BJ (cell line): Measurements from ENCODE around the gene OR10G4. TPM values are rescaled to one million over a fixed set of nuclear protein-coding genes. Genes with fewer than 3 reads are reported as not detected.

Experiments
- CTCF ChIA-PET: fragments of 350-600 bp; formaldehyde crosslinking; extraction: SDS; loops from one replicate; lab custom pipeline; 2021; ENCODE audit warnings: antibody characterized with exemption, inconsistent platforms; lab: Yijun Ruan, JAX
- POLR2A ChIA-PET: fragments of 300-600 bp; sonication (Branson Sonifier 250); formaldehyde crosslinking; extraction: SDS; loops from one replicate; lab custom pipeline; 2021; ENCODE audit warnings: antibody characterized with exemption; lab: Charles Lee
- DNase-seq: peaks from one replicate; pipeline ENCODE4 v3.0.0-alpha.2; 2011; ENCODE audit warnings: low read depth
- H3K27me3 ChIP-seq: 2 replicates; pipeline ENCODE4 v1.6.0; 2011; ENCODE audit warnings: low read length; ENCODE audit not compliant: control insufficient read depth, insufficient read depth
- H3K36me3 ChIP-seq: 2 replicates; pipeline ENCODE4 v1.5.1; 2011; ENCODE audit warnings: low read length; ENCODE audit not compliant: control insufficient read depth, insufficient read depth
- H3K4me3 ChIP-seq: 2 replicates; pipeline ENCODE4 v1.5.1; 2011; ENCODE audit warnings: low read depth, mild to moderate bottlenecking, control low read depth, low read length
- CTCF ChIP-seq: IDR thresholded peaks from 2 replicates; pipeline ENCODE4 v1.5.1; 2011; ENCODE audit warnings: low read depth, mild to moderate bottlenecking, control low read depth, inconsistent platforms, low read length, moderate library complexity; ENCODE audit not compliant: insufficient read depth
- polyA plus RNA-seq: library from polyadenylated mRNA; depleted of rRNA; stranded (reverse); fragments of >200 nt; gene quantifications from 2 replicates; pipeline ENCODE4 v1.2.3, GENCODE V29; 2011; rRNA removed

The OR10G4 gene
- polyA plus RNA-seq, 1 experiment = not detected

DNA sequence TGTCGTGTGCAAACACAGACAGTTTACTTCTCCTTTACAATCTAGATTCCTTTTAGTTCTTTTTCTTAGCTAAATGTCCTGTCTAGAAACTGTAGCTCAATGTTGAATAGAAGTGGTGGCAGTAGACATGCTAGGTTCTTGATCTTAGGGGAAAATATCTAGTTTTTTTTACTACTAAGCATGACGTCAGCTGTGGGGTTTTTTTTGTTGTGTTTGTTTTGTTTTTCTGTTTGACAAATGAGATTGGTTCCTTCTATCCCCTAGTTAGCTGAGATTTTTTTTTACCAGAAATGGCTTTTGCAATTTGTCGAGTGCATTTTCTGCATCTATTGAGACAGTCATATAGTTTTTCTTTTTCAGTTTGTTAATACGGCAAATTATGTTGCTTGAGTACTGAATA, 30.6 kb downstream of the OR10G4 start:
- POLR2A ChIA-PET = no interaction called here
- CTCF ChIA-PET = no interaction called here

GRCh38 chr11:124050748-124051147, 38.0 kb downstream of the OR10G4 start:
- H3K27me3 ChIP-seq = no peaks in the 10 kb centered on the region
- POLR2A ChIA-PET = no interaction called here
- DNase-seq = no peak
- TF ChIP-seq CTCF = no peak
- H3K4me3 ChIP-seq = no peak overlapping the region
- CTCF ChIA-PET = no interaction called here
- H3K36me3 ChIP-seq = no peaks in the 10 kb centered on the region

More for the DNA sequence above, 30.6 kb downstream of the OR10G4 start:
- no peaks in the 10 kb centered on the region for H3K27me3 ChIP-seq
- H3K4me3 ChIP-seq = no peak overlapping the region
- no peak for TF ChIP-seq CTCF
- H3K36me3 ChIP-seq = no peaks in the 10 kb centered on the region
- no peak for DNase-seq

DNA sequence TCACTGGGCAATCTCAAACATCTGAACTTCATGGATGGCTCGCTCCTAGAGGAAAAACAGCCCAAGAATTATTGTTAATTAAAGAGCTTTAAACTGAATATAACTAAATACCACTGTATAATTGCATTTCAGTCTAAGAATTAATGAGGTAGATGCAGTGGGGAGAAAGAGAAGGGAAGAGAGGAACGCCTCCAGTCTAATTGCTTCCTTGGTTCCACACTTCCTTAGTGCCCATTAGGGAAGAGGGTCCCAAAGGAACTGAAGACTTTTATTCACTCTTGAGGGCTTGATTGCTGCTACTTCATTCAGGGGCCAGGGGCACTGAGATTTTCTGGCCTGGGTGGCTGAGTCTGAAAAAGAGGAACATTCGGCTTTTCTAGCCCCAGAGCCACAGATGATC, 40.2 kb downstream of the OR10G4 start:
- TF ChIP-seq CTCF = no peak
- H3K4me3 ChIP-seq = no peak overlapping the region
- no peaks in the 10 kb centered on the region for H3K36me3 ChIP-seq
- ChIA-PET CTCF (no interaction called here), POLR2A (no interaction called here)
- H3K27me3 ChIP-seq = no peaks in the 10 kb centered on the region
- DNase-seq = no peak

Other genes with a start within 250 kb of the OR10G4 start
- gene OR6M1, start 206.6 kb upstream of the OR10G4 start, polyA plus RNA-seq = not detected in 2 replicates
- not detected in 2 replicates for gene TMEM225, start 127.3 kb upstream of the OR10G4 start, polyA plus RNA-seq
- not detected in 2 replicates for gene OR8D4, start 110.8 kb upstream of the OR10G4 start, polyA plus RNA-seq
- not detected in 2 replicates for gene OR4D5, start 73.4 kb upstream of the OR10G4 start, polyA plus RNA-seq
- gene OR6T1, start 69.2 kb upstream of the OR10G4 start, polyA plus RNA-seq = not detected in 2 replicates
- gene OR10S1, start 35.2 kb upstream of the OR10G4 start, polyA plus RNA-seq = not detected in 2 replicates
- not detected in 2 replicates for gene OR10G6, start 17.8 kb upstream of the OR10G4 start, polyA plus RNA-seq
- not detected in 2 replicates for gene OR10G9, start 10.0 kb downstream of the OR10G4 start, polyA plus RNA-seq
- gene OR10G8, start 13.8 kb downstream of the OR10G4 start, polyA plus RNA-seq = not detected in 2 replicates
- gene OR10G7, start 28.3 kb downstream of the OR10G4 start, polyA plus RNA-seq = not detected in 2 replicates
- 6.8 and 7.1 TPM in 2 replicates for gene VWA5A, start 102.5 kb downstream of the OR10G4 start, polyA plus RNA-seq
- not detected in 2 replicates for gene OR10D3, start 170.3 kb downstream of the OR10G4 start, polyA plus RNA-seq
- not detected in 2 replicates for gene OR8G1, start 228.1 kb downstream of the OR10G4 start, polyA plus RNA-seq
- not detected in 2 replicates for gene OR8G5, start 243.4 kb downstream of the OR10G4 start, polyA plus RNA-seq